Peyer's patch (tissue), 4 donors: Measurements from ENCODE around the gene STUM.
A peak's percentile ranks its signal among the peaks of the same experiment; 100 is the strongest.

Experiments
- CTCF ChIP-seq, 6 experiments: fragments of 450-650 bp in 4 of 6; fragments of 200-600 bp in 2 of 6; sonication (generic) in 1 of 6; IDR thresholded peaks; one replicate each; pipeline ENCODE4 v1.5.1; 2017 to 2019; ENCODE audit warnings: antibody characterized with exemption in 6 of 6, mild to moderate bottlenecking in 3 of 6, moderate library complexity in 1 of 6
- POLR2A ChIP-seq, 2 donors: fragments of 450-650 bp; IDR thresholded peaks; one replicate each; pipeline ENCODE4 v1.5.1; 2017; ENCODE audit warnings: antibody characterized with exemption in 2 of 2, mild to moderate bottlenecking in 2 of 2, moderate library complexity in 2 of 2

DNA sequence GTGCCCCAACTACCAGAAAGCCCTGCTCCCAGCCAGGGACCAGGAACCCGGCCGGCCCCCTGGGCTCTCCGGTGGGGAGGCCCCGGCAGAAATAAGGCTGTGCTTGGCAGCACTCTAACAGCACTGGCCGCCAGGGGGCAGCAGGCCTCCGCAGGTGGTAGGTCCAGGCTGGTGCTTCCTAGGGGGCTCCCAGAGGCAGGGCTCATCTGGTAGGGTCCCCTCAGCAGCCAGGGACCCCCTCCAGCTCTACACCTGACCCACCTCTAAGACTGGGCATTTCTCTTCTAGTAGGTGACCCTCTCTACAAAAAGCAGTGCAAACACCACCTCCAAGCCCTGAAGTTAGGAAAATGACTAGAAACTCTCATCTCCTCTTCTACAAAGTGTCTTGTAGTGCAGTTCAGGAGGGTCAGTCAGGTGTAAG lies 85.6 kb downstream of the STUM start:
- TF ChIP-seq POLR2A (IDR thresholded peaks at IDR 0.05): no peak
- peak; percentile 88 to 94 (median 90) for TF ChIP-seq CTCF (IDR thresholded peaks at IDR 0.05)
